Osteoblast (primary cell): ENCODE measurements around the gene MEF2B. TPM values are rescaled to one million over a fixed set of nuclear protein-coding genes. Genes with fewer than 3 reads are reported as not detected.

ENCODE experiments used
- DNase-seq: peaks from one replicate; pipeline ENCODE4 v3.0.0; 2011; ENCODE audit warnings: low spot score, mixed read lengths; ENCODE audit not compliant: insufficient read length; ENCODE audit errors: missing footprints
- H2AFZ ChIP-seq: 2 replicates; pipeline ENCODE4 v1.6.0; 2011; ENCODE audit warnings: mild to moderate bottlenecking, low read length
- H3K27ac ChIP-seq: 2 replicates; pipeline ENCODE4 v1.5.1; 2011; ENCODE audit warnings: mild to moderate bottlenecking, low read depth, low read length, moderate library complexity
- H3K27me3 ChIP-seq: 2 replicates; pipeline ENCODE4 v1.6.0; 2012; ENCODE audit warnings: mild to moderate bottlenecking, control low read depth, inconsistent platforms, low read length, moderate library complexity; ENCODE audit not compliant: insufficient read depth
- H3K36me3 ChIP-seq: 2 replicates; pipeline ENCODE4 v1.5.1; 2011; ENCODE audit warnings: mild to moderate bottlenecking, low read length, control low read depth, moderate library complexity; ENCODE audit not compliant: insufficient read depth
- H3K4me1 ChIP-seq: 2 replicates; pipeline ENCODE4 v1.5.1; 2011; ENCODE audit warnings: mild to moderate bottlenecking, low read length, control low read depth, moderate library complexity; ENCODE audit not compliant: insufficient read depth
- H3K4me2 ChIP-seq: 2 replicates; pipeline ENCODE4 v1.6.0; 2011; ENCODE audit warnings: mild to moderate bottlenecking, low read length; ENCODE audit not compliant: insufficient read depth
- H3K4me3 ChIP-seq: fragments of 200-600 bp; sonication (generic); 3 replicates; pipeline ENCODE4 v1.5.1; 2012; ENCODE audit warnings: mild to moderate bottlenecking, low read length, inconsistent platforms; ENCODE audit not compliant: insufficient read depth
- H3K79me2 ChIP-seq: 2 replicates; pipeline ENCODE4 v1.6.0; 2012; ENCODE audit warnings: mild to moderate bottlenecking, low read length, control low read depth, inconsistent platforms; ENCODE audit not compliant: insufficient read depth
- H3K9me3 ChIP-seq: 2 replicates; pipeline ENCODE4 v1.5.1; 2011; ENCODE audit warnings: low read depth, low read length, control low read depth
- H4K20me1 ChIP-seq: 2 replicates; pipeline ENCODE4 v1.6.0; 2012; ENCODE audit warnings: mild to moderate bottlenecking, low read length, control low read depth; ENCODE audit not compliant: insufficient read depth
- CTCF ChIP-seq: IDR thresholded peaks from 2 replicates; pipeline ENCODE4 v1.5.1; 2011; ENCODE audit warnings: mild to moderate bottlenecking, low read depth, low read length, moderate library complexity; ENCODE audit errors: extremely low read depth
- total RNA-seq: library from RNA; depleted of rRNA; stranded (reverse); fragments of >200 nt; gene quantifications from 2 replicates; pipeline ENCODE4 v1.2.3, GENCODE V29; 2012

The MEF2B gene
- 0.29 and 0.36 TPM in 2 replicates for total RNA-seq

GRCh38 chr19:19170053-19170872 is at the start of gene MEF2B:
Gene MEF2B, minus strand, starts transcription at chr19:19170263. Its CDS starts 19,528 bp downstream, at chr19:19150735.
- no peaks in the 10 kb centered on the region for H3K9me3 ChIP-seq
- peak; percentile 97 for DNase-seq
- H3K36me3 ChIP-seq: no peaks in the 10 kb centered on the region
- no peak within 1 kb of the TSS for H2AFZ ChIP-seq
- peaks cover 3% of the 10 kb centered on the region for H4K20me1 ChIP-seq
- peak within 1 kb of the TSS; percentile 30 for H3K4me3 ChIP-seq
- TF ChIP-seq CTCF: no peak
- H3K27ac ChIP-seq: no peak within 1 kb of the TSS
- peaks cover 11% of the 10 kb centered on the region for H3K4me1 ChIP-seq
- H3K27me3 ChIP-seq: no peaks in the 10 kb centered on the region
- H3K4me2 ChIP-seq: peak within 1 kb of the TSS; percentile 18
- H3K79me2 ChIP-seq: no peaks in the 10 kb centered on the region

GRCh38 chr19:19218911-19219310 is 48.8 kb upstream of the MEF2B start:
- Histone ChIP-seq H3K27me3 (peaks cover 8% of the 10 kb centered on the region), H3K4me3 (no peak overlapping the region), H3K36me3 (no peaks in the 10 kb centered on the region), H2AFZ (no peak overlapping the region), H3K79me2 (no peaks in the 10 kb centered on the region), H3K4me2 (no peak overlapping the region), H3K9me3 (no peaks in the 10 kb centered on the region), H3K4me1 (no peaks in the 10 kb centered on the region), H4K20me1 (peaks cover 7% of the 10 kb centered on the region), H3K27ac (no peak overlapping the region)
- no peak for TF ChIP-seq CTCF
- peak; percentile 68 for DNase-seq

- peaks cover 15% of the 10 kb centered on the region for H3K27me3 ChIP-seq
- no peak overlapping the region for H3K4me3 ChIP-seq
- DNase-seq: peak; percentile 15
- TF ChIP-seq CTCF: no peak
- H3K79me2 ChIP-seq: no peaks in the 10 kb centered on the region
- H3K27ac ChIP-seq: no peak overlapping the region
- no peak overlapping the region for H2AFZ ChIP-seq
- H3K36me3 ChIP-seq: no peaks in the 10 kb centered on the region
- peaks cover 7% of the 10 kb centered on the region for H4K20me1 ChIP-seq
- H3K4me2 ChIP-seq: no peak overlapping the region
- no peaks in the 10 kb centered on the region for H3K9me3 ChIP-seq
- H3K4me1 ChIP-seq: no peaks in the 10 kb centered on the region
These were observed 47.0 kb upstream of the MEF2B start for GRCh38 chr19:19217099-19217498.

- peaks cover 7% of the 10 kb centered on the region for H4K20me1 ChIP-seq
- no peak overlapping the region for H3K27ac ChIP-seq
- H3K79me2 ChIP-seq: no peaks in the 10 kb centered on the region
- no peak overlapping the region for H3K4me2 ChIP-seq
- no peak for TF ChIP-seq CTCF
- H3K27me3 ChIP-seq: peaks cover 24% of the 10 kb centered on the region
- no peaks in the 10 kb centered on the region for H3K9me3 ChIP-seq
- no peaks in the 10 kb centered on the region for H3K4me1 ChIP-seq
- no peaks in the 10 kb centered on the region for H3K36me3 ChIP-seq
- no peak overlapping the region for H2AFZ ChIP-seq
- no peak overlapping the region for H3K4me3 ChIP-seq
- peak; percentile 10 for DNase-seq
These were observed 45.7 kb upstream of the MEF2B start for GRCh38 chr19:19215792-19216191.
